GM12892 (cell line): ENCODE measurements around the gene C1orf94.

ENCODE experiments used
- POLR2A ChIP-seq: IDR thresholded peaks from 2 replicates; pipeline ENCODE4 v1.6.1; 2011; ENCODE audit warnings: low read depth, low read length, control low read depth
- TAF1 ChIP-seq: IDR thresholded peaks from 2 replicates; pipeline ENCODE4 v1.6.1; 2011; ENCODE audit warnings: low read depth, mild to moderate bottlenecking, control low read depth, low read length, borderline replicate concordance

- TF ChIP-seq TAF1 (no peak), POLR2A (no peak)
Observed at GRCh38 chr1:34266127-34266951, 89.6 kb downstream of the C1orf94 start.
